ENCODE data around the gene REPS2. TPM values are rescaled to one million over a fixed set of nuclear protein-coding genes. Genes with fewer than 3 reads are reported as not detected.

The REPS2 gene
- total and polyA plus RNA-seq, 9 of the 15 experiments (the other 6 are each of a cell fraction or from before 2014, with no cell fraction given): 0.01 to 0.07 (median 0.01) TPM; not detected in 3

DNA sequence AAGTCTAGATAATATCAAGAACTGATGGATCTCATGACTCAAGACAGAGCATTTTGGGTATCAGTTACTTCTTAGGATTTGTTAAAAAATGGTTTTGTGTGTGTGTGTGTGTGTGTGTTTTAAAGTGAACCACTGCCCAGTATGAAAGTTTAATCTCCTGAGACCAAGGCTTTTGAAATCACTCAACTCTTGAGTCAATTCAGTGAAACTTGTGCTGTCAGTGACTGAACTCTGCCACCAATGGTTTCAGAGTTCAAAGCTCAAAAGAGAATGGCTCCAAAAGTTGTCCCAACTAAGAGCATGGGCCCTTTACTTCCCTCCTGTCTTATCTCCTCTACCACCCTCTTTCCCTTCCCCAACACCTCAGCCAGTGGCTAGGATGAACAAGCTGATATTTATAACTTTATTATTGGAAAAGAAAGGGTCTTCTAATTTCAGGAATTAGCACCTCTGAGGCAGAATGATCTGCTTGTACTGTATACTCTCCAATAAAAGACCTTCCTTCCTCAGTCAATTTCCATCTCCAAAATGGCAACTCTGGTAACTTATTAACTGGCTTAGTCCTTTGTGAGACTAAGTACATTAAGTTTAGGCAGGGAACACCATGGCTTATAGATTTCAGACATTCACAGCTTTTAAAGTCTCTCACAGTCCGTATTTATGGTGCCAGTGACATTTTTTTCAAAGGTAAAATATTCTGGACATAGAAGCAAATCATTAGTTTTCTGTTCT, 152.2 kb downstream of the REPS2 start (continued):
- TF ChIP-seq, protein P1, sequence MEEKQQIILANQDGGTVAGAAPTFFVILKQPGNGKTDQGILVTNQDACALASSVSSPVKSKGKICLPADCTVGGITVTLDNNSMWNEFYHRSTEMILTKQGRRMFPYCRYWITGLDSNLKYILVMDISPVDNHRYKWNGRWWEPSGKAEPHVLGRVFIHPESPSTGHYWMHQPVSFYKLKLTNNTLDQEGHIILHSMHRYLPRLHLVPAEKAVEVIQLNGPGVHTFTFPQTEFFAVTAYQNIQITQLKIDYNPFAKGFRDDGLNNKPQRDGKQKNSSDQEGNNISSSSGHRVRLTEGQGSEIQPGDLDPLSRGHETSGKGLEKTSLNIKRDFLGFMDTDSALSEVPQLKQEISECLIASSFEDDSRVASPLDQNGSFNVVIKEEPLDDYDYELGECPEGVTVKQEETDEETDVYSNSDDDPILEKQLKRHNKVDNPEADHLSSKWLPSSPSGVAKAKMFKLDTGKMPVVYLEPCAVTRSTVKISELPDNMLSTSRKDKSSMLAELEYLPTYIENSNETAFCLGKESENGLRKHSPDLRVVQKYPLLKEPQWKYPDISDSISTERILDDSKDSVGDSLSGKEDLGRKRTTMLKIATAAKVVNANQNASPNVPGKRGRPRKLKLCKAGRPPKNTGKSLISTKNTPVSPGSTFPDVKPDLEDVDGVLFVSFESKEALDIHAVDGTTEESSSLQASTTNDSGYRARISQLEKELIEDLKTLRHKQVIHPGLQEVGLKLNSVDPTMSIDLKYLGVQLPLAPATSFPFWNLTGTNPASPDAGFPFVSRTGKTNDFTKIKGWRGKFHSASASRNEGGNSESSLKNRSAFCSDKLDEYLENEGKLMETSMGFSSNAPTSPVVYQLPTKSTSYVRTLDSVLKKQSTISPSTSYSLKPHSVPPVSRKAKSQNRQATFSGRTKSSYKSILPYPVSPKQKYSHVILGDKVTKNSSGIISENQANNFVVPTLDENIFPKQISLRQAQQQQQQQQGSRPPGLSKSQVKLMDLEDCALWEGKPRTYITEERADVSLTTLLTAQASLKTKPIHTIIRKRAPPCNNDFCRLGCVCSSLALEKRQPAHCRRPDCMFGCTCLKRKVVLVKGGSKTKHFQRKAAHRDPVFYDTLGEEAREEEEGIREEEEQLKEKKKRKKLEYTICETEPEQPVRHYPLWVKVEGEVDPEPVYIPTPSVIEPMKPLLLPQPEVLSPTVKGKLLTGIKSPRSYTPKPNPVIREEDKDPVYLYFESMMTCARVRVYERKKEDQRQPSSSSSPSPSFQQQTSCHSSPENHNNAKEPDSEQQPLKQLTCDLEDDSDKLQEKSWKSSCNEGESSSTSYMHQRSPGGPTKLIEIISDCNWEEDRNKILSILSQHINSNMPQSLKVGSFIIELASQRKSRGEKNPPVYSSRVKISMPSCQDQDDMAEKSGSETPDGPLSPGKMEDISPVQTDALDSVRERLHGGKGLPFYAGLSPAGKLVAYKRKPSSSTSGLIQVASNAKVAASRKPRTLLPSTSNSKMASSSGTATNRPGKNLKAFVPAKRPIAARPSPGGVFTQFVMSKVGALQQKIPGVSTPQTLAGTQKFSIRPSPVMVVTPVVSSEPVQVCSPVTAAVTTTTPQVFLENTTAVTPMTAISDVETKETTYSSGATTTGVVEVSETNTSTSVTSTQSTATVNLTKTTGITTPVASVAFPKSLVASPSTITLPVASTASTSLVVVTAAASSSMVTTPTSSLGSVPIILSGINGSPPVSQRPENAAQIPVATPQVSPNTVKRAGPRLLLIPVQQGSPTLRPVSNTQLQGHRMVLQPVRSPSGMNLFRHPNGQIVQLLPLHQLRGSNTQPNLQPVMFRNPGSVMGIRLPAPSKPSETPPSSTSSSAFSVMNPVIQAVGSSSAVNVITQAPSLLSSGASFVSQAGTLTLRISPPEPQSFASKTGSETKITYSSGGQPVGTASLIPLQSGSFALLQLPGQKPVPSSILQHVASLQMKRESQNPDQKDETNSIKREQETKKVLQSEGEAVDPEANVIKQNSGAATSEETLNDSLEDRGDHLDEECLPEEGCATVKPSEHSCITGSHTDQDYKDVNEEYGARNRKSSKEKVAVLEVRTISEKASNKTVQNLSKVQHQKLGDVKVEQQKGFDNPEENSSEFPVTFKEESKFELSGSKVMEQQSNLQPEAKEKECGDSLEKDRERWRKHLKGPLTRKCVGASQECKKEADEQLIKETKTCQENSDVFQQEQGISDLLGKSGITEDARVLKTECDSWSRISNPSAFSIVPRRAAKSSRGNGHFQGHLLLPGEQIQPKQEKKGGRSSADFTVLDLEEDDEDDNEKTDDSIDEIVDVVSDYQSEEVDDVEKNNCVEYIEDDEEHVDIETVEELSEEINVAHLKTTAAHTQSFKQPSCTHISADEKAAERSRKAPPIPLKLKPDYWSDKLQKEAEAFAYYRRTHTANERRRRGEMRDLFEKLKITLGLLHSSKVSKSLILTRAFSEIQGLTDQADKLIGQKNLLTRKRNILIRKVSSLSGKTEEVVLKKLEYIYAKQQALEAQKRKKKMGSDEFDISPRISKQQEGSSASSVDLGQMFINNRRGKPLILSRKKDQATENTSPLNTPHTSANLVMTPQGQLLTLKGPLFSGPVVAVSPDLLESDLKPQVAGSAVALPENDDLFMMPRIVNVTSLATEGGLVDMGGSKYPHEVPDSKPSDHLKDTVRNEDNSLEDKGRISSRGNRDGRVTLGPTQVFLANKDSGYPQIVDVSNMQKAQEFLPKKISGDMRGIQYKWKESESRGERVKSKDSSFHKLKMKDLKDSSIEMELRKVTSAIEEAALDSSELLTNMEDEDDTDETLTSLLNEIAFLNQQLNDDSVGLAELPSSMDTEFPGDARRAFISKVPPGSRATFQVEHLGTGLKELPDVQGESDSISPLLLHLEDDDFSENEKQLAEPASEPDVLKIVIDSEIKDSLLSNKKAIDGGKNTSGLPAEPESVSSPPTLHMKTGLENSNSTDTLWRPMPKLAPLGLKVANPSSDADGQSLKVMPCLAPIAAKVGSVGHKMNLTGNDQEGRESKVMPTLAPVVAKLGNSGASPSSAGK (IDR thresholded peaks at IDR 0.05): no peak
